ENCODE data around the gene ITPRID1. TPM values are rescaled to one million over a fixed set of nuclear protein-coding genes. Genes with fewer than 3 reads are reported as not detected.

The ITPRID1 gene
- total RNA-seq, 2 experiments from 2014 or later, result not detected

GRCh38 chr7:31492086-31492485 is 21.8 kb upstream of the ITPRID1 start:
- H3K27me3 Mint-ChIP-seq, result no peaks in the 10 kb centered on the region
- no peaks in the 10 kb centered on the region for H3K36me3 Mint-ChIP-seq (ENCODE audit: low read depth)
- no peak for DNase-seq
- CTCF ChIA-PET, result interaction anchor here (0.8 kb wide), 1 partner anchor 34 kb away, joined by 3 read pairs; no protein-coding TSS in a partner anchor
- POLR2A ChIA-PET, result no interaction called here
- H3K4me1 Mint-ChIP-seq, result no peaks in the 10 kb centered on the region
- H3K4me3 Mint-ChIP-seq, result no peak overlapping the region
- no peaks in the 10 kb centered on the region for H3K9me3 Mint-ChIP-seq
- H3K27ac Mint-ChIP-seq, result no peak overlapping the region

GRCh38 chr7:31493714-31494181 is 20.1 kb upstream of the ITPRID1 start:
- Mint-ChIP-seq H3K4me1 (no peaks in the 10 kb centered on the region), H3K36me3 (ENCODE audit: low read depth) (no peaks in the 10 kb centered on the region), H3K4me3 (no peak overlapping the region), H3K27ac (no peak overlapping the region), H3K9me3 (no peaks in the 10 kb centered on the region), H3K27me3 (no peaks in the 10 kb centered on the region)
- no peak for DNase-seq
- ChIA-PET CTCF (no interaction called here), POLR2A (interaction anchor here (0.5 kb wide), 1 partner anchor 712 kb away, joined by 3 read pairs; no protein-coding TSS in a partner anchor)

- H3K4me3 Mint-ChIP-seq, result no peak overlapping the region
These were observed 19.5 kb upstream of the ITPRID1 start for GRCh38 chr7:31494421-31494820.

GRCh38 chr7:31495653-31496052 is 18.2 kb upstream of the ITPRID1 start:
- H3K4me1 Mint-ChIP-seq, result no peaks in the 10 kb centered on the region
- no peak for DNase-seq
- H3K9me3 Mint-ChIP-seq, result no peaks in the 10 kb centered on the region
- H3K27ac Mint-ChIP-seq, result no peak overlapping the region
- CTCF ChIA-PET, result no interaction called here
- H3K36me3 Mint-ChIP-seq (ENCODE audit: low read depth), result no peaks in the 10 kb centered on the region
- POLR2A ChIA-PET, result no interaction called here
- H3K27me3 Mint-ChIP-seq, result no peaks in the 10 kb centered on the region
- H3K4me3 Mint-ChIP-seq, result no peak overlapping the region

More at GRCh38 chr7:31494421-31494820, 19.5 kb upstream of the ITPRID1 start:
- H3K36me3 Mint-ChIP-seq (ENCODE audit: low read depth), result no peaks in the 10 kb centered on the region
- POLR2A ChIA-PET, result interaction anchor here (0.5 kb wide), 1 partner anchor 711 kb away, joined by 3 read pairs; no protein-coding TSS in a partner anchor
- no peak for DNase-seq
- H3K4me1 Mint-ChIP-seq, result no peaks in the 10 kb centered on the region
- CTCF ChIA-PET, result no interaction called here
- no peak overlapping the region for H3K27ac Mint-ChIP-seq
- no peaks in the 10 kb centered on the region for H3K27me3 Mint-ChIP-seq
- H3K9me3 Mint-ChIP-seq, result no peaks in the 10 kb centered on the region

GRCh38 chr7:31497516-31497915 is 16.4 kb upstream of the ITPRID1 start:
- Mint-ChIP-seq H3K27me3 (no peaks in the 10 kb centered on the region), H3K4me3 (no peak overlapping the region), H3K27ac (no peak overlapping the region), H3K36me3 (ENCODE audit: low read depth) (no peaks in the 10 kb centered on the region), H3K9me3 (no peaks in the 10 kb centered on the region), H3K4me1 (no peaks in the 10 kb centered on the region)
- ChIA-PET POLR2A (no interaction called here), CTCF (no interaction called here)
- no peak for DNase-seq

- Mint-ChIP-seq H3K27me3 (no peaks in the 10 kb centered on the region), H3K4me3 (no peak overlapping the region), H3K9me3 (no peaks in the 10 kb centered on the region), H3K4me1 (no peaks in the 10 kb centered on the region), H3K27ac (no peak overlapping the region), H3K36me3 (ENCODE audit: low read depth) (no peaks in the 10 kb centered on the region)
- no peak for DNase-seq
- ChIA-PET CTCF (no interaction called here), POLR2A (no interaction called here)
These were observed 13.2 kb upstream of the ITPRID1 start for GRCh38 chr7:31500656-31501055.

GRCh38 chr7:31508823-31509222 is 5.1 kb upstream of the ITPRID1 start:
- ChIA-PET POLR2A (no interaction called here), CTCF (no interaction called here)
- peaks cover 12% of the 10 kb centered on the region for H3K9me3 Mint-ChIP-seq
- no peak for DNase-seq
- H3K4me3 Mint-ChIP-seq, result no peak overlapping the region
- no peaks in the 10 kb centered on the region for H3K36me3 Mint-ChIP-seq (ENCODE audit: low read depth)
- H3K27me3 Mint-ChIP-seq, result no peaks in the 10 kb centered on the region
- no peak overlapping the region for H3K27ac Mint-ChIP-seq
- no peaks in the 10 kb centered on the region for H3K4me1 Mint-ChIP-seq

GRCh38 chr7:31512166-31512565 is 1.7 kb upstream of the ITPRID1 start:
- POLR2A ChIA-PET, result no interaction called here
- Mint-ChIP-seq H3K27me3 (no peaks in the 10 kb centered on the region), H3K4me1 (no peaks in the 10 kb centered on the region), H3K9me3 (peaks cover 12% of the 10 kb centered on the region), H3K27ac (no peak overlapping the region), H3K4me3 (no peak overlapping the region), H3K36me3 (ENCODE audit: low read depth) (no peaks in the 10 kb centered on the region)
- DNase-seq, result no peak
- CTCF ChIA-PET, result no interaction called here

- peaks cover 4% of the 10 kb centered on the region for H3K9me3 Mint-ChIP-seq
- ChIA-PET CTCF (no interaction called here), POLR2A (no interaction called here)
- H3K27ac Mint-ChIP-seq, result no peak overlapping the region
- no peaks in the 10 kb centered on the region for H3K36me3 Mint-ChIP-seq (ENCODE audit: low read depth)
- H3K27me3 Mint-ChIP-seq, result no peaks in the 10 kb centered on the region
- H3K4me3 Mint-ChIP-seq, result no peak overlapping the region
- no peaks in the 10 kb centered on the region for H3K4me1 Mint-ChIP-seq
- no peak for DNase-seq
These were observed 3.0 kb downstream of the ITPRID1 start for GRCh38 chr7:31516680-31517502.

GRCh38 chr7:31517513-31517912 is 3.6 kb downstream of the ITPRID1 start:
- Mint-ChIP-seq H3K4me1 (no peaks in the 10 kb centered on the region), H3K9me3 (peaks cover 4% of the 10 kb centered on the region), H3K27me3 (no peaks in the 10 kb centered on the region), H3K4me3 (no peak overlapping the region), H3K27ac (no peak overlapping the region), H3K36me3 (ENCODE audit: low read depth) (no peaks in the 10 kb centered on the region)
- no peak for DNase-seq
- ChIA-PET POLR2A (no interaction called here), CTCF (no interaction called here)

- DNase-seq, result no peak
- Mint-ChIP-seq H3K9me3 (peaks cover 4% of the 10 kb centered on the region), H3K4me3 (no peak overlapping the region), H3K36me3 (ENCODE audit: low read depth) (no peaks in the 10 kb centered on the region), H3K27me3 (no peaks in the 10 kb centered on the region), H3K27ac (no peak overlapping the region), H3K4me1 (no peaks in the 10 kb centered on the region)
- ChIA-PET CTCF (no interaction called here), POLR2A (no interaction called here)
These were observed 4.9 kb downstream of the ITPRID1 start for GRCh38 chr7:31518766-31519165.

GRCh38 chr7:31521336-31522010 is 7.6 kb downstream of the ITPRID1 start:
- Mint-ChIP-seq H3K27ac (no peak overlapping the region), H3K27me3 (no peaks in the 10 kb centered on the region), H3K36me3 (ENCODE audit: low read depth) (no peaks in the 10 kb centered on the region), H3K4me3 (no peak overlapping the region), H3K4me1 (no peaks in the 10 kb centered on the region), H3K9me3 (peaks cover 4% of the 10 kb centered on the region)
- ChIA-PET CTCF (interaction anchor here (0.7 kb wide), 1 partner anchor 253 kb away, joined by 4 read pairs; no protein-coding TSS in a partner anchor), POLR2A (no interaction called here)
- no peak for DNase-seq

- CTCF ChIA-PET, result interaction anchor here (1.0 kb wide), 1 partner anchor 35 kb away, joined by 3 read pairs; no protein-coding TSS in a partner anchor
- H3K9me3 Mint-ChIP-seq, result no peaks in the 10 kb centered on the region
- no peaks in the 10 kb centered on the region for H3K36me3 Mint-ChIP-seq (ENCODE audit: low read depth)
- no peak for DNase-seq
- H3K4me3 Mint-ChIP-seq, result no peak overlapping the region
- H3K27me3 Mint-ChIP-seq, result no peaks in the 10 kb centered on the region
- H3K27ac Mint-ChIP-seq, result no peak overlapping the region
- POLR2A ChIA-PET, result no interaction called here
- H3K4me1 Mint-ChIP-seq, result no peaks in the 10 kb centered on the region
These were observed 13.0 kb downstream of the ITPRID1 start for GRCh38 chr7:31526864-31527263.

Data from activated CD4-positive, alpha-beta T cell treated with anti-CD3 and anti-CD28 coated beads, Interleukin-2, amount 10 ng/mL, durations not matched to agents 7 days and 5 days (primary cell).